Smooth muscle cell (in vitro differentiated cells): ENCODE data around the gene PTGS1. TPM values are rescaled to one million over a fixed set of nuclear protein-coding genes. Genes with fewer than 3 reads are reported as not detected.
A peak's percentile ranks its signal among the peaks of the same experiment; 100 is the strongest.

Experiments used
- DNase-seq: peaks from one replicate; lab custom pipeline; 2025; ENCODE audit not compliant: unreplicated experiment; lab: John Stamatoyannopoulos, UW
- H2AFZ ChIP-seq: fragments of 200-600 bp; sonication (generic); 2 replicates; pipeline ENCODE4 v1.6.0; 2016; ENCODE audit warnings: antibody characterized with exemption, low read depth, mild to moderate bottlenecking
- H3F3A ChIP-seq: fragments of 200-600 bp; sonication (generic); 2 replicates; pipeline ENCODE4 v1.6.0; 2017; ENCODE audit warnings: antibody characterized with exemption, low read depth
- H3K27ac ChIP-seq: fragments of 200-600 bp; sonication (generic); 2 replicates; pipeline ENCODE4 v1.5.1; 2016; ENCODE audit warnings: low read depth, mild to moderate bottlenecking
- H3K27me3 ChIP-seq: fragments of 200-600 bp; sonication (generic); 2 replicates; pipeline ENCODE4 v1.6.1; 2016; ENCODE audit warnings: low read depth, mild to moderate bottlenecking
- H3K36me3 ChIP-seq: fragments of 200-600 bp; sonication (generic); 2 replicates; pipeline ENCODE4 v1.5.1; 2016; ENCODE audit warnings: low read depth
- H3K4me1 ChIP-seq: fragments of 200-600 bp; sonication (generic); 2 replicates; pipeline ENCODE4 v1.5.1; 2016; ENCODE audit warnings: low read depth
- H3K4me2 ChIP-seq: fragments of 200-600 bp; sonication (generic); 2 replicates; pipeline ENCODE4 v1.6.0; 2016; ENCODE audit warnings: mild to moderate bottlenecking
- H3K4me3 ChIP-seq: fragments of 200-600 bp; sonication (generic); 2 replicates; pipeline ENCODE4 v1.5.1; 2016; ENCODE audit warnings: mild to moderate bottlenecking
- H3K79me2 ChIP-seq: fragments of 200-600 bp; sonication (generic); 2 replicates; pipeline ENCODE4 v1.6.0; 2016; ENCODE audit warnings: low read depth, mild to moderate bottlenecking
- H3K9ac ChIP-seq: fragments of 200-600 bp; sonication (generic); 2 replicates; pipeline ENCODE4 v1.6.0; 2016; ENCODE audit warnings: low read depth
- H3K9me3 ChIP-seq: fragments of 200-600 bp; sonication (generic); replicated peaks from 2 replicates; pipeline ENCODE4 v1.5.1; 2016; ENCODE audit warnings: low read depth
- H4K20me1 ChIP-seq: fragments of 200-600 bp; sonication (generic); 2 replicates; pipeline ENCODE4 v1.6.0; 2016; ENCODE audit warnings: low read depth
- CTCF ChIP-seq: fragments of 200-600 bp; sonication (generic); IDR thresholded peaks from 2 replicates; pipeline ENCODE4 v1.5.1; 2017; ENCODE audit warnings: borderline replicate concordance, mild to moderate bottlenecking, antibody characterized with exemption; ENCODE audit not compliant: insufficient read depth, poor library complexity, severe bottlenecking
- WGBS: methylation state at CpG from one replicate; pipeline ENCODE4 v1.1.7; 2016; ENCODE audit warnings: low lambda C conversion rate; 5-methylcytosine and 5-hydroxymethylcytosine counted together
- polyA plus RNA-seq: library from polyadenylated mRNA; unstranded; fragments of >200 nt; fragmentation: Nextera tagmentation; extraction: Ambion mirVana; gene quantifications from 2 replicates; pipeline ENCODE4 v1.2.1, GENCODE V29; 2016
- total RNA-seq: library from RNA; depleted of rRNA; stranded (reverse); fragments of >200 nt; gene quantifications from 2 replicates; pipeline ENCODE4 v1.2.3, GENCODE V29; 2014

PTGS1 gene
- total and polyA plus RNA-seq, 2 experiments from 2014 or later, result 0.06 to 2.3 TPM

GRCh38 chr9:122346478-122347347 lies 24.1 kb upstream of the PTGS1 start:
- no peak for TF ChIP-seq CTCF
- Histone ChIP-seq H3K79me2 (no peaks in the 10 kb centered on the region), H3K36me3 (no peaks in the 10 kb centered on the region), H3K4me2 (peak overlapping the region; percentile 94), H3K9me3 (no peaks in the 10 kb centered on the region), H3K27me3 (peaks cover 22% of the 10 kb centered on the region), H3F3A (no peaks in the 10 kb centered on the region), H2AFZ (peak overlapping the region; percentile 96), H3K4me1 (peaks cover 12% of the 10 kb centered on the region), H3K9ac (no peak overlapping the region), H3K4me3 (peak overlapping the region; percentile 63), H3K27ac (no peak overlapping the region), H4K20me1 (no peaks in the 10 kb centered on the region)
- DNase-seq, result no peak
- 1% methylated on average over 86 of the region's 90 CpGs for WGBS

GRCh38 chr9:122347348-122348287 lies 23.2 kb upstream of the PTGS1 start:
- H3K36me3 ChIP-seq, result no peaks in the 10 kb centered on the region
- no peak for DNase-seq
- H3K9ac ChIP-seq, result no peak overlapping the region
- H3K9me3 ChIP-seq, result no peaks in the 10 kb centered on the region
- peak overlapping the region; percentile 63 for H3K4me3 ChIP-seq
- WGBS, result 44% methylated on average over 16 of the region's 16 CpGs
- H3K27ac ChIP-seq, result no peak overlapping the region
- H3K4me1 ChIP-seq, result peaks cover 4% of the 10 kb centered on the region
- peak overlapping the region; percentile 94 for H3K4me2 ChIP-seq
- peaks cover 22% of the 10 kb centered on the region for H3K27me3 ChIP-seq
- H3F3A ChIP-seq, result no peaks in the 10 kb centered on the region
- peak overlapping the region; percentile 96 for H2AFZ ChIP-seq
- no peaks in the 10 kb centered on the region for H4K20me1 ChIP-seq
- no peaks in the 10 kb centered on the region for H3K79me2 ChIP-seq
- no peak for TF ChIP-seq CTCF

GRCh38 chr9:122348288-122348777 lies 22.5 kb upstream of the PTGS1 start:
- no peaks in the 10 kb centered on the region for H3K36me3 ChIP-seq
- 76% methylated on average over 12 of the region's 12 CpGs for whole genome bisulfite sequencing
- no peak overlapping the region for H3K27ac ChIP-seq
- H3K4me3 ChIP-seq, result no peak overlapping the region
- no peaks in the 10 kb centered on the region for H3K9me3 ChIP-seq
- H3K9ac ChIP-seq, result no peak overlapping the region
- no peaks in the 10 kb centered on the region for H3K4me1 ChIP-seq
- H2AFZ ChIP-seq, result no peak overlapping the region
- H4K20me1 ChIP-seq, result no peaks in the 10 kb centered on the region
- H3F3A ChIP-seq, result no peaks in the 10 kb centered on the region
- H3K4me2 ChIP-seq, result no peak overlapping the region
- no peak for DNase-seq
- TF ChIP-seq CTCF, result no peak
- no peaks in the 10 kb centered on the region for H3K79me2 ChIP-seq
- H3K27me3 ChIP-seq, result peaks cover 22% of the 10 kb centered on the region
